Measurements from ENCODE around the gene INPP1.
"Not testable (repeated sequence)": the region's sequence is repeated elsewhere in the genome, so short reads cannot be mapped to it uniquely, and the experiment has no call there.

Gene INPP1, protein sequence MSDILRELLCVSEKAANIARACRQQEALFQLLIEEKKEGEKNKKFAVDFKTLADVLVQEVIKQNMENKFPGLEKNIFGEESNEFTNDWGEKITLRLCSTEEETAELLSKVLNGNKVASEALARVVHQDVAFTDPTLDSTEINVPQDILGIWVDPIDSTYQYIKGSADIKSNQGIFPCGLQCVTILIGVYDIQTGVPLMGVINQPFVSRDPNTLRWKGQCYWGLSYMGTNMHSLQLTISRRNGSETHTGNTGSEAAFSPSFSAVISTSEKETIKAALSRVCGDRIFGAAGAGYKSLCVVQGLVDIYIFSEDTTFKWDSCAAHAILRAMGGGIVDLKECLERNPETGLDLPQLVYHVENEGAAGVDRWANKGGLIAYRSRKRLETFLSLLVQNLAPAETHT

GRCh38 chr2:190343536-190344275 is at the start of gene INPP1:
Gene INPP1, plus strand, starts transcription at chr2:190343589. Its CDS starts 16,514 bp downstream, at chr2:190360103.
- DNase-seq: peak; percentile 25

DNA sequence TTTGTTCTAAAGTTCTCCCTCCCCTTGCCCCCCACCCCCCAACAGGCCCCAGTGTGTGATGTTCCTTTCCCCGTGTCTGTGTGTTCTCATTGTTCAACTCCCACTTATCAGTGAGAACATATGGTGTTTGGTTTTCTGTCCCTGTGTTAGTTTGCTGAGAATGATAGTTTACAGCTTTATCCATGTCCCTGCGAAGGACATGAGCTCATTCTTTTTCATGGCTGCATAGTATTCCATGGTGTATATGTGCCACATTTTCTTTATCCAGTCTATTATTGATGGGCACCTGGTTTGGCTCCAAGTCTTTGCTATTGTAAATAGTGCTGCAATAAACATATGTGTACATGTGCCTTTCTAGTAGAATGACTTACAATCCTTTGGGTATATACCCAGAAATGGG is 45.5 kb upstream of the INPP1 start:
- not testable (repeated sequence) for DNase-seq

DNA sequence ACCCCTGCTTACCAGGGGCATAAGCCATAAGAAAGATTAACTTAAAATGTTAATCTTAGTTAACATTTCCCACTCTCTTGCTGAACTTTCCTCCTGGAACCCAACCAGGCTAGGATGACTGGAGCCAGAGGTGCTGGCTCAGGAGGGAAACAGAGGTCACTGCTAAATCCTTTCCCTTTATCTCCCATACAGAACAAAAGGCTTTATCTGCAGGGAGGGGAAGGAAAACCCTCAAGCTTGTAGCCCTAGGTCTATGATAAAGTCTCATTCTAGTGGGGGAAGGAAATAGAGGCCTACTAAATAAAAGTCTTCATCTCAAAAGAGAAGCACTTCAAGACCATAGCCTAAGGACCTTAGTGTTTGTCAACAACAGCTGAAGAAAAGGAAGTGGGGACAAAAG is 42.4 kb upstream of the INPP1 start:
- no peak for DNase-seq

DNA sequence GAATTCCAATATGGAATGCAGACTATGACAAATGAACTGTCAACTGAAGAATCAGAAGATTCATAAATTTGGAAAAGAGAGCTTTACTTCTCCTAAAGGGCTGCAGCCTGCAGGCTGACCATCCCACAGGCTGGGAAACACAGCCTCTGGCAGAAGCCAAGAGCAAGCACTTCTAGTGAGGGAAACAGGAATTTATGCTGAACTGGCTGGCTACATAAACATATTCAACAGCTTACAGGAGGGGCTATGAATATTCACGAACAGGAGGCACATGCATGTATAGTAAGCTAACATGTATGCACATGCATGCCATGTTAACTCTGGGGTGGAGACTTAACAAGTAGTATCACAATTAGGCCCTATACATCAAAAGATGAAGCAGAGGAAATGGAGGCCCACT is 41.3 kb upstream of the INPP1 start:
- DNase-seq: no peak

DNA sequence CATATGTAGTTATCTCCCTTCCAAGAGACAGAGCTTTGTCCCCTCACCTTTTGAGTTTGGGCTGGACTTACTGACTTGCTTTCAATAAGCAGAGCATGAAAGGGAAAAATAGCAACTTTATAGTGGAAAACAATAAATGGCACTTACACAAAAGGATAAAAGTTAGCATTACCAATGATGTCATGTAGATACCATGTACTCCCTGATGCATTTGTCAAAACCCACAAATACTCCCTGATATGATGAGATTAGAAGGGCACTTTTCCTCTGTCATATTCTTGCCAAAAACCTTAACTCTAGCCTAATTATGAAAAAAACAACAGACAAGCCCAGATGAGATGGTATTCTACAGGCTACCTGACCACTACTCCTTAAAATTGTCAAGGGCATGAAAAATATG is 39.7 kb upstream of the INPP1 start:
- no peak for DNase-seq

- no peak for DNase-seq
These were observed 39.0 kb upstream of the INPP1 start for GRCh38 chr2:190304404-190304803.

- DNase-seq: no peak
These were observed 35.4 kb upstream of the INPP1 start for GRCh38 chr2:190308031-190308430.

- DNase-seq: no peak
These were observed 31.3 kb upstream of the INPP1 start for GRCh38 chr2:190311893-190312634.

GRCh38 chr2:190312635-190313025 is 30.8 kb upstream of the INPP1 start:
- not testable (repeated sequence) for DNase-seq

DNA sequence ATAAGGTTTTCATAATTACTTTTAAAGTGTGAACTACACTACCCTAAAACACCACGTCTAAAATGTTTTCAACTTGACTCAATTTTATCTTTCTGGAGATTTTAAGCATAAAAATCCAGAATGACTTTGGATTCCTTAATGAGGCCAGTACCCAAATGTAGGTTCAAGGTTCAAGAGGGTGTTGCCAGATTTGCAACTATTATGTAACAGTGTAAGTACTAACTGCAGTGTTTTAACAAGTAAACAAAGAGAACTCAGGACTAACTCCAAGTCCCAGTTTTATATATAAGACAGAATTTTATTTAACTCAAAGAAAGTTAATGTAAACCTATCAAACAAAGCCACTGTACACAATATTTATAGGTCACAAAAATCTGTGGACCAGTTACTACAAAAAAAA is 29.5 kb upstream of the INPP1 start:
- no peak for DNase-seq

GRCh38 chr2:190315273-190315672 is 28.1 kb upstream of the INPP1 start:
- no peak for DNase-seq

GRCh38 chr2:190318514-190318913 is 24.9 kb upstream of the INPP1 start:
- no peak for DNase-seq

DNA sequence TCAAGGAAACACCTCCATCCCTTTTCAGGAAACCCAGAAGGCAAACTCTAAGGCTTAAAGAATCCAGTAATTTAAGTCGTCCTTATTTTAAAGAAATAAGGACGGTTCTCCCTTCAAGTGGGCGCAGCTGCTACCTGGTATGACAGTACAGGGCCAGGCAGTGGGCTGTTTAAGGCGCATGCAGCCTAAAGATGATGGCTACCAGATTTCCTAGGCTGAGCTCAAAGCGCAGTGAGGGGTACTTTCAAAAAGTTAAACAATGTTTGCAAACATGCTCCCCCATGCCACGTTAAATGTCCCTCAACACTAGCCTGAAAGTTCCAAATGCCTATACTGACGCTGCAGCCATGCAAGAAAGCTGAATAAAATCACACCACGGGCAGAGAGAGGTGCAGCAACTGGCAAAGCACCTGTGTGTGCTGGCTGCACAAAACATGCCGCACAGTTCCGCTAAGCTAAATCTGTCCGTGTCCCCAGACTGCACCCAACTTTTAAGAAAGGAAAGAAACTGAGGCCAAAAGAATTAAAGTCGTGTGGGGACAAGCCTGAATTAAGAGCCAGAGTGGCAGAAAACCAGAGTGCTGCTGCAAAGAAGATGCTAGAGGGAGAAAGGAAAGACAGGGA is 24.3 kb upstream of the INPP1 start:
- peak; percentile 7 for DNase-seq

DNA sequence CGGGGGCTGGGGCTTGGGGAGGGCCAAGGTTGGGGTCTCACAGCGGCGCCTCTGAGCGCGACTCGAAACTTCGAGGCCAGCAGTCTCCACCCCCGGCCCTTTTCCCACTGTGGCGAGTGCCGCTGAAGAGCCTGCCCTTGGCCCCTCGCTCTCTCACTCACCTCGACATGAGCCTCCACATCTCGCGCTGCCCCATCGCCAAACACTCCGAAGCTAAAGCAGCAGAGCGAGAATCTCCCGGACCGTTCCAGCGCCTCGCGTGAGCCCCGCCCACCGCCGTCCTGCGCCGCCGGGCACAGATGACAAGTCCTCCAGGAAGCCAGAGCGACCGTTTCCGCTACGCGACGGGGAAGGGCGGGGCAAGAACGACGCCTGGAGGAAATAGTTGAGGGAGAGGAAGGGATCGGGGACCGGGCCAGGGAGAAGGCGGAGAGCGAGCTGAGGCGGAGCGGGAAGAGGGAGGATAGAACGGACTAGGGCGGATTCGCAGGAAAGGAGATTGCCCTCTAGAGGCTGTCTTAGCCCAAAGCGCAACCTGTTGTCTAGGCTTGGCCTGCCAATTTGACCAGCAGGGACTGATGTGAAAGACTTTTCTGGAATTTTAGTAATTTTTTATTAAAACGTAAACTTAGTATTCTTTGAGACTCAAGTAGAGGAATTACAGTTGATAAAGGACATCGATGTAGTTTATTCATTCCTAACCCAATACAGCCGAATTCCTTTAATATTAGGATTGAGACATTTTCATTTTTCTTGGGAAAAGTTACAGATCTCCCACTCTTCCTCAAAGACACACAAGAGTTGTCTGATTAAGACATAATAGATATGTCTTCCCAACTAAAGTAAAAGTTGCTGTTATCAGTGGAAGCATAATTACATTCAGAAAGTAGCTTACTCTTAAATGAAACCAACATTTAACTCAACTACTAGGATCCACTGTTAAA is 23.6 kb upstream of the INPP1 start, which contains the start of gene HIBCH:
TSS of gene HIBCH (minus strand) at position 272 of the 944 bp plus-strand sequence. CDS start at position 196, 76 bp downstream.
- DNase-seq: peak; percentile 79

GRCh38 chr2:190320696-190321095 is 22.7 kb upstream of the INPP1 start:
- DNase-seq: no peak

GRCh38 chr2:190323406-190323805 is 20.0 kb upstream of the INPP1 start:
- no peak for DNase-seq

GRCh38 chr2:190325588-190325987 is 17.8 kb upstream of the INPP1 start:
- no peak for DNase-seq

- DNase-seq: no peak
These were observed 15.4 kb upstream of the INPP1 start for GRCh38 chr2:190327867-190328572.

DNA sequence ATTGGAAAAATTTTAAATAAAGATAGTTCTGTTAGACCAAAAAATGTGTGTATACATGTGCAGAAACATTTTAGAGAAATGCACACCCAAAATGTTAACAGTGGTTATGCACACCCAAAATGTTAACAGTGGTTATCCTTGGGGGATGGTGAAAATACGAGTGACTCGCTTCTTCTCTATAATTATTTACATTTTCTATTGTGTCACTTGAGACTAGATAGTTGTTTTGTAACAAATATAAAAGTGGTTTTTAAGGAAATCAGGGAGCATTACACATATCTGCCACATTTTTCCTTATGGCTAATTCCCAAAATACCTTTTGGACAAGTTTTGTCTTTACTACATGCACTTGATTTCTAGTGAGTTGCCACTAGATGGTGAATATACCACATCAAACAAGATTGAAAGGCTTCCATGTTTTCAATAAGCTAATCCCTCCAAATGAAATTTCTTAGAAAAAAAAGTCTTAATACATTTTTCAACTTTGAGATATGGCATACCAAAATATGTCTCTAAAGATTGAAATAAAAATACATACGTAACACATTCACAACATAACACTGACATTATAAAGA is 14.7 kb upstream of the INPP1 start:
- DNase-seq: no peak

- DNase-seq: no peak
These were observed 10.0 kb upstream of the INPP1 start for GRCh38 chr2:190333395-190333794.

DNA sequence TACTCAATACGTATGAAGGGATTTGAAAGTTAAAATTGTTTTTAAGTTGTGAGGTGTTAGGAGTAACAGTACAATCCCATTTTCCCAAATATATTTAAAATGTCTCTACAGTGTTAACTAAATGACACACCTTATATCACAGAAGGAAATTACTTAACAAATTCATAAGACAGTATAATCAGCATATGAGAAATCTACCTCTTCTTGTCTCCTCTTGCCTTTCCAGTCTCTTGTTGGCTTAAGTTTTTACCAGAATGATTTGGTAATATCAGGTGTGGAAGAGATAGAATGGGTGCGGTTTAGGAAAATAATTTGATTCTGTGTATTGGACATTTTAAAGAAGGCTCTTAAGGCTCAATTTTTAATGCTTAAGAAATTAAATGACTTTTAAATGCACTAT is 9.5 kb upstream of the INPP1 start:
- no peak for DNase-seq

Data from activated gamma-delta T cell treated with Interleukin-2 at 50 U/mL for 16 hours (primary cell).